Parathyroid adenoma (tissue), 2 donors: ENCODE data around the gene CPA4.

Source experiments
- H2AFZ ChIP-seq: fragments of 300-600 bp; sonication (generic); one replicate; pipeline ENCODE4 v1.7.0; 2017; ENCODE audit warnings: antibody characterized with exemption, mild to moderate bottlenecking
- H3K27ac ChIP-seq: fragments of 300-600 bp; sonication (generic); one replicate; pipeline ENCODE4 v1.7.0; 2017
- H3K27me3 ChIP-seq: fragments of 300-600 bp; sonication (generic); one replicate; pipeline ENCODE4 v1.7.0; 2017; ENCODE audit warnings: low read length; ENCODE audit not compliant: control insufficient read depth, insufficient read depth
- H3K36me3 ChIP-seq: fragments of 300-600 bp; sonication (generic); one replicate; pipeline ENCODE4 v1.7.0; 2017; ENCODE audit warnings: low read length; ENCODE audit not compliant: control insufficient read depth, insufficient read depth
- H3K4me1 ChIP-seq: fragments of 300-600 bp; sonication (generic); one replicate; pipeline ENCODE4 v1.7.0; 2017; ENCODE audit warnings: control low read depth
- H3K4me2 ChIP-seq: fragments of 300-600 bp; sonication (generic); one replicate; pipeline ENCODE4 v1.7.0; 2017; ENCODE audit warnings: low read length
- H3K4me3 ChIP-seq: fragments of 300-600 bp; sonication (generic); one replicate; pipeline ENCODE4 v1.7.0; 2017; ENCODE audit warnings: low read depth, low read length
- H3K79me2 ChIP-seq: fragments of 300-600 bp; sonication (generic); one replicate; pipeline ENCODE4 v1.7.0; 2017; ENCODE audit warnings: control low read depth
- H3K9ac ChIP-seq: fragments of 300-600 bp; sonication (generic); one replicate; pipeline ENCODE4 v1.7.0; 2017; ENCODE audit warnings: mild to moderate bottlenecking
- H3K9me3 ChIP-seq: fragments of 300-600 bp; sonication (generic); one replicate; pipeline ENCODE4 v1.7.0; 2017; ENCODE audit warnings: low read length; ENCODE audit not compliant: control insufficient read depth
- CTCF ChIP-seq: fragments of 300-600 bp; sonication (generic); IDR thresholded peaks from one replicate; pipeline ENCODE4 v1.7.0; 2017; ENCODE audit warnings: antibody characterized with exemption, mild to moderate bottlenecking
- donor health status: primary hyperparathyroidism.

The CPA4 gene

DNA sequence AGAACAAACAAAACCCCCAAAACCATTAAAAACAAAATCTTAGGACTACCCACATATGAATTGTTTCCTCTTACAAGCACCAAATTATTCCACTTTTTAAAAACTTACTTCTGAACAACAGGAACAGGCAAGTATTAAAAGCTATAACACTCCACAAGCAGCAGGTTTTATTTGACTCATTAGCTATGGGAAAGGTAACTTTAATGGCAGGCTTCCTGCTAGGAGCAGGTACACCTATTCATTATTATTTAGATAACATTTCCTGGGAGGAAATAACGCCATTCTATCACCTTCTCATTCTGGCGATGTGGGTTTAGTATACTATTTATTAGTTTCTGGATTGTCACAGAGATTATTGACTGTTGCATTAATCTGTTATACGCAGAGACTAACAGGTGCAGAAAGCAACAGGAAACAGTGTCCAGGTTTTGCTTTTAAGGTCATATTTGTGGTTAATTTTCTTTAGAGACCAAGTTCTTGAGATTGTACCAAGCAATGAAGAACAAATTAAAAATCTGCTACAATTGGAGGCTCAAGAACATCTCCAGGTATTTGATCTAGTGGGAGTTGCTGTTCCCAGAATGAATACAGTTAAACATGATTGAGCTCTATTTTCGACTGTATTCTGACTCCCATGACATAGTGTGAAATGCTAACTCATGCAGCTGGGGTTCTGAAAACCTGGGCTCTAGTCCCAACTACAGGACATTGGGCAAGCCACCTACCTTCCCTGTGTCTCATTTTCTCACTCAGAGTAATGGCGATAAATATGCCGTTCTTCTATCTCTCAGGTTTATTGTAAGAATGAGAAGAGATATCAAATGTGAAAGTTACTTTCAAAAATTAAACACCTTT is 24.3 kb upstream of the CPA4 start:
- no peak overlapping the region for H3K27ac ChIP-seq

GRCh38 chr7:130269318-130269694 is 23.7 kb upstream of the CPA4 start:
- Histone ChIP-seq H3K4me3 (no peak overlapping the region), H2AFZ (no peak overlapping the region), H3K9me3 (no peaks in the 10 kb centered on the region), H3K36me3 (no peaks in the 10 kb centered on the region), H3K4me1 (no peaks in the 10 kb centered on the region), H3K9ac (no peak overlapping the region), H3K27ac (no peak overlapping the region), H3K4me2 (no peak overlapping the region), H3K27me3 (no peaks in the 10 kb centered on the region), H3K79me2 (no peaks in the 10 kb centered on the region)
- no peak for TF ChIP-seq CTCF

More for the DNA sequence above, 24.3 kb upstream of the CPA4 start:
- H3K4me2 ChIP-seq: no peak overlapping the region
- H3K79me2 ChIP-seq: no peaks in the 10 kb centered on the region
- H3K27me3 ChIP-seq: no peaks in the 10 kb centered on the region
- no peak overlapping the region for H3K9ac ChIP-seq
- H3K36me3 ChIP-seq: no peaks in the 10 kb centered on the region
- H3K9me3 ChIP-seq: no peaks in the 10 kb centered on the region
- H3K4me1 ChIP-seq: no peaks in the 10 kb centered on the region
- TF ChIP-seq CTCF: no peak
- no peak overlapping the region for H2AFZ ChIP-seq
- no peak overlapping the region for H3K4me3 ChIP-seq

- H3K4me2 ChIP-seq: no peak overlapping the region
- H3K79me2 ChIP-seq: no peaks in the 10 kb centered on the region
- H3K4me3 ChIP-seq: no peak overlapping the region
- H3K4me1 ChIP-seq: no peaks in the 10 kb centered on the region
- H2AFZ ChIP-seq: no peak overlapping the region
- H3K27me3 ChIP-seq: no peaks in the 10 kb centered on the region
- H3K27ac ChIP-seq: no peak overlapping the region
- H3K36me3 ChIP-seq: no peaks in the 10 kb centered on the region
- no peak overlapping the region for H3K9ac ChIP-seq
- no peak for TF ChIP-seq CTCF
- no peaks in the 10 kb centered on the region for H3K9me3 ChIP-seq
Observed at GRCh38 chr7:130270947-130271800, 21.8 kb upstream of the CPA4 start.

- no peaks in the 10 kb centered on the region for H3K36me3 ChIP-seq
- peak overlapping the region; percentile 57 for H3K4me2 ChIP-seq
- H3K4me1 ChIP-seq: no peaks in the 10 kb centered on the region
- TF ChIP-seq CTCF: no peak
- no peak overlapping the region for H3K27ac ChIP-seq
- H2AFZ ChIP-seq: peak overlapping the region; percentile 35
- H3K4me3 ChIP-seq: no peak overlapping the region
- H3K79me2 ChIP-seq: no peaks in the 10 kb centered on the region
- H3K9me3 ChIP-seq: no peaks in the 10 kb centered on the region
- no peaks in the 10 kb centered on the region for H3K27me3 ChIP-seq
- H3K9ac ChIP-seq: no peak overlapping the region
Observed at GRCh38 chr7:130272381-130273080, 20.4 kb upstream of the CPA4 start.
